ENCODE results near the gene GUCA2A. TPM values are rescaled to one million over a fixed set of nuclear protein-coding genes. Genes with fewer than 3 reads are reported as not detected.

The GUCA2A gene
- total and polyA plus RNA-seq, 9 of the 15 experiments (the other 6 are each of a cell fraction or from before 2014, with no cell fraction given): not detected

DNA sequence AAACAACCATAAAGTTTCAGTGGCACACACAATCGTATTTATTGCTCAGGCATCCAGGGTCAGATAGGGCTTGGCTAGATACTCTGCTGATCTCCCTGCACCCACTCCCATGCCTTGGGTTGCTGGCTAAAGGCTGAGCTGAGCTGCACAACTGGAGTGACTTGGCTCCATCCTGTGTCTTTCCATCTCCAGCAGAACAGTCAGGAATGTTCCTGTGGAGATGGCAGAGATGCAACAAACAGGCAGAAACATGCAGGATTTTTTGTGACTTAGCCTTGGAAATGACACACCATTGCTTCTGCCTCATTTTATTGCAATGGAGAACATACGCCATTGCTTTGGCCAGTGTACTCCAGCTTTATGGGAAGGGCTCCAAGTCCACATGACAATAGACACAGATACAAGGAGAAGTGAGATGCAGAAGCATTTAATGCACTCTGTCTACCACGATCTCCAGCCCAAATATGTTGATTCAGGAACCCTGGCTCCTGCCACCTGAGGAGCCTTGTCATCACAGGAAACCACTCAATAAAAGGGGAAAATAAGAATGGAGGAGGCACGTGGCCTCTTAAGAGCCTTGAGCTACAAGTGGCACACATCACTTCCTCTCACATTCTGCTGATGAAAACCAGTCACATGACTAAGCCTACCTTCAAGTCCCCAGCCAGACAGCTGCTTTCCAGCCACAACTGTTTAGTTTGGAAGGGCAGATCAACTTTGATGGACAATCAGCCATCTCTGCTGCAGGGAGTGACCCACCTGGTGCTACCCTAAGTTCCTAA lies 21.5 kb downstream of the GUCA2A start:
- no peak overlapping the region for H3K4me3 ChIP-seq
- intact Hi-C loops (cut with micrococcal nuclease): loop anchor here (10.0 kb wide), 1 partner anchor 592 kb away; no protein-coding TSS in a partner anchor

More for the DNA sequence above, 21.5 kb downstream of the GUCA2A start:
- Histone ChIP-seq H3K79me2 (ENCODE audit: control insufficient read depth, insufficient read depth, low read length) (no peaks in the 10 kb centered on the region), H3K27ac (ENCODE audit: extremely low read depth, low read depth, low read length) (no peak overlapping the region), H3K9me3 (replicated peaks; ENCODE audit: control insufficient read depth, insufficient read depth, low read depth, low read length) (no peaks in the 10 kb centered on the region), H3K36me3 (ENCODE audit: control insufficient read depth, insufficient read depth, low read length) (no peaks in the 10 kb centered on the region), H3K4me2 (ENCODE audit: insufficient read depth, low read length) (no peak overlapping the region), H2AFZ (ENCODE audit: low read depth, low read length) (no peak overlapping the region), H3K9ac (ENCODE audit: insufficient read depth in 1 of 2, low read depth in 2 of 2, low read length in 2 of 2) (no peak overlapping the region), H3K9me1 (ENCODE audit: control insufficient read depth, insufficient read depth, low read length) (no peaks in the 10 kb centered on the region), H4K20me1 (replicated peaks; ENCODE audit: control insufficient read depth, insufficient read depth, low read length) (peaks cover 11% of the 10 kb centered on the region), H3K4me1 (replicated peaks in 1 of 2; ENCODE audit: control insufficient read depth in 2 of 2, insufficient read depth in 2 of 2, low read length in 2 of 2) (peaks cover 0 to 4% of the 10 kb centered on the region in 2 experiments; a peak in 1 of 5 replicates), H3K27me3 (ENCODE audit: control insufficient read depth in 2 of 2, insufficient read depth in 2 of 2, low read length in 2 of 2) (peaks cover 21 to 59% of the 10 kb centered on the region in 2 experiments)
- POLR2A ChIA-PET: no interaction called here
- FAIRE-seq: no peak
- CTCF ChIA-PET (ENCODE audit: low intra/inter-chr PET ratio): no interaction called here
- in situ Hi-C loops (cut with MboI): loop anchor here (5.0 to 25.0 kb wide), 3 partner anchors 331 to 589 kb away; no protein-coding TSS in a partner anchor
- no peak for ATAC-seq
- no peak for DNase-seq (ENCODE audit: extremely low read depth in 1 of 4, low spot score in 3 of 4)
- TF ChIP-seq, protein P1, sequence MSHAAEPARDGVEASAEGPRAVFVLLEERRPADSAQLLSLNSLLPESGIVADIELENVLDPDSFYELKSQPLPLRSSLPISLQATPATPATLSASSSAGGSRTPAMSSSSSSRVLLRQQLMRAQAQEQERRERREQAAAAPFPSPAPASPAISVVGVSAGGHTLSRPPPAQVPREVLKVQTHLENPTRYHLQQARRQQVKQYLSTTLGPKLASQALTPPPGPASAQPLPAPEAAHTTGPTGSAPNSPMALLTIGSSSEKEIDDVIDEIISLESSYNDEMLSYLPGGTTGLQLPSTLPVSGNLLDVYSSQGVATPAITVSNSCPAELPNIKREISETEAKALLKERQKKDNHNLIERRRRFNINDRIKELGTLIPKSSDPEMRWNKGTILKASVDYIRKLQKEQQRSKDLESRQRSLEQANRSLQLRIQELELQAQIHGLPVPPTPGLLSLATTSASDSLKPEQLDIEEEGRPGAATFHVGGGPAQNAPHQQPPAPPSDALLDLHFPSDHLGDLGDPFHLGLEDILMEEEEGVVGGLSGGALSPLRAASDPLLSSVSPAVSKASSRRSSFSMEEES (CRISPR knock-in tag; IDR thresholded peaks at IDR 0.05): peak; percentile 82
- TF ChIP-seq USF2 (CRISPR knock-in tag; IDR thresholded peaks at IDR 0.05) (0 out of 2 replicates have a peak, but pooled peaks have one; percentile 23), KHSRP (IDR thresholded peaks at IDR 0.05) (no peak), ELF2 (CRISPR knock-in tag; IDR thresholded peaks at IDR 0.05) (no peak)
- 0% methylated on average over 4 of the region's 4 CpGs for WGBS (ENCODE audit: insufficient coverage, low coverage, missing lambda C conversion rate)
- BruUV-seq (replicated peaks): no TSS peak

Measured in K562 (cell line).